Transverse colon (tissue), 4 donors: ENCODE results near the gene ARL5A.

Source experiments
- CTCF ChIP-seq, 5 experiments: fragments of 200-600 bp in 3 of 5; fragments of 450-650 bp in 2 of 5; sonication (generic) in 3 of 5; IDR thresholded peaks; 1 replicate in 2 of 5; 2 replicates in 3 of 5; pipeline ENCODE4 v1.5.1; 2016 to 2017; ENCODE audit warnings: antibody characterized with exemption in 5 of 5, inconsistent platforms in 3 of 5, mild to moderate bottlenecking in 2 of 5, moderate library complexity in 1 of 5
- EP300 ChIP-seq: sonication (generic); formaldehyde crosslinking; IDR thresholded peaks from one replicate; pipeline ENCODE4 v1.6.1; 2017; ENCODE audit warnings: antibody characterized with exemption, low read depth
- POLR2A ChIP-seq: fragments of 450-650 bp; IDR thresholded peaks from one replicate; pipeline ENCODE4 v1.6.1; 2016; ENCODE audit warnings: antibody characterized with exemption, mild to moderate bottlenecking, moderate library complexity
- POLR2AphosphoS5 ChIP-seq, 3 donors: sonication (generic); formaldehyde crosslinking; IDR thresholded peaks; one replicate each; pipeline ENCODE4 v1.6.1; 2016; ENCODE audit warnings: antibody characterized with exemption in 3 of 3

- TF ChIP-seq POLR2AphosphoS5 (IDR thresholded peaks at IDR 0.05) (no peak), CTCF (IDR thresholded peaks at IDR 0.05) (no peak), POLR2A (no peak), EP300 (no peak)
Measured at GRCh38 chr2:151805961-151806360, 22.3 kb downstream of the ARL5A start.
